ENCODE data around the gene RIPPLY1. TPM values are rescaled to one million over a fixed set of nuclear protein-coding genes. Genes with fewer than 3 reads are reported as not detected.

The RIPPLY1 gene
- polyA plus RNA-seq, 3 donors = not detected

- Histone ChIP-seq H4K20me1 (ENCODE audit: insufficient read depth, low read length) (no peaks in the 10 kb centered on the region), H3K4me3 (replicated peaks in 1 of 3; ENCODE audit: low read depth in 2 of 3, low read length in 3 of 3) (no peak overlapping the region), H3K9me3 (replicated peaks in 1 of 2; ENCODE audit: control insufficient read depth in 1 of 2, insufficient read depth in 1 of 2, low read length in 2 of 2) (no peaks in the 10 kb centered on the region), H3K4me2 (replicated peaks; ENCODE audit: extremely low read depth, low read length, poor library complexity, severe bottlenecking) (no peak overlapping the region), H3K27me3 (ENCODE audit: control insufficient read depth in 2 of 2, insufficient read depth in 2 of 2, low read length in 2 of 2) (no peaks in the 10 kb centered on the region), H3K27ac (ENCODE audit: low read depth in 1 of 2, low read length in 2 of 2) (no peak overlapping the region), H3K4me1 (ENCODE audit: control insufficient read depth in 1 of 2, insufficient read depth in 2 of 2, low read length in 2 of 2) (no peaks in the 10 kb centered on the region), H3K9ac (ENCODE audit: insufficient read depth, low read length, poor library complexity, severe bottlenecking) (no peak overlapping the region), H3K79me2 (ENCODE audit: insufficient read depth, low read length) (no peaks in the 10 kb centered on the region), H2AFZ (ENCODE audit: insufficient read depth, low read depth, low read length, poor library complexity, severe bottlenecking) (no peak overlapping the region), H3K36me3 (replicated peaks in 1 of 2; ENCODE audit: control insufficient read depth in 1 of 2, insufficient read depth in 2 of 2, low read length in 2 of 2) (no peaks in the 10 kb centered on the region)
- intact Hi-C loops (cut with micrococcal nuclease) = no loop called here
- no peak for TF ChIP-seq CTCF (IDR thresholded peaks at IDR 0.05)
- 100% methylated on average over 1 of the region's 4 CpGs for whole genome bisulfite sequencing (ENCODE audit: insufficient coverage)
- no peaks in the 10 kb centered on the region for H3K9me3 Mint-ChIP-seq
- H3K4me1 Mint-ChIP-seq = peaks cover under 1% of the 10 kb centered on the region
- peaks cover 0 to 2% (median 2%) of the 10 kb centered on the region in 3 donors for H3K27me3 Mint-ChIP-seq (ENCODE audit: low read depth in 3 of 3)
- H3K4me3 Mint-ChIP-seq = no peak overlapping the region
- no peak for DNase-seq
- H3K27ac Mint-ChIP-seq = no peak overlapping the region
- H3K36me3 Mint-ChIP-seq = no peaks in the 10 kb centered on the region
Measured at GRCh38 chrX:106928227-106928626, 25.1 kb upstream of the RIPPLY1 start.

DNA sequence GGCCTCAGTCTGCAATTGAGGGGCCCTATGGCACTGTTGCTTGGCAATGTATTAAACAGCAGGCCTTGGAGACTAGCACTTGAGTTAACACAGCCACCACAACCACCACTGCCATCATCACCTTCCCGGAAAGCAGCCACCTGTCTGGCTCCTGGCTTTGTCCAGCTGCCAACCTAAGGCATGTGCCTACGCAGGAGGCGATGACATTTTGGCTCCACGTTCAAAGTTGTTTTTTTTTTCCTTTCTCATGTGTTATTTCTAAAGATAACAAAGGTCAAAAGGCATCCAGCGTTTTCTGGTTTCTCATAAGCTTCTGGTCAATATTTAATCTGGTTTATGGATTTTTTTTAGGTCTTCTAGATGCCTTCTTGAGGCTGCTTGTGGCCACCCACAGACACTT is 24.6 kb upstream of the RIPPLY1 start:
- no peak overlapping the region for H2AFZ ChIP-seq (ENCODE audit: insufficient read depth, low read depth, low read length, poor library complexity, severe bottlenecking)
- Mint-ChIP-seq H3K27ac (no peak overlapping the region), H3K36me3 (no peaks in the 10 kb centered on the region), H3K4me1 (no peaks in the 10 kb centered on the region), H3K27me3 (ENCODE audit: low read depth in 3 of 3) (peaks cover 0 to 2% (median 0%) of the 10 kb centered on the region in 3 donors), H3K4me3 (no peak overlapping the region), H3K9me3 (no peaks in the 10 kb centered on the region)
- H3K9ac ChIP-seq (ENCODE audit: insufficient read depth, low read length, poor library complexity, severe bottlenecking) = no peak overlapping the region
- H3K27me3 ChIP-seq (ENCODE audit: control insufficient read depth in 2 of 2, insufficient read depth in 2 of 2, low read length in 2 of 2) = no peaks in the 10 kb centered on the region
- WGBS (ENCODE audit: insufficient coverage) = no CpG with 5 or more reads among the region's 5 CpGs
- H3K4me1 ChIP-seq (ENCODE audit: control insufficient read depth in 1 of 2, insufficient read depth in 2 of 2, low read length in 2 of 2) = no peaks in the 10 kb centered on the region
- no peak overlapping the region for H3K4me3 ChIP-seq (replicated peaks in 1 of 3; ENCODE audit: low read depth in 2 of 3, low read length in 3 of 3)
- no peaks in the 10 kb centered on the region for H3K79me2 ChIP-seq (ENCODE audit: insufficient read depth, low read length)
- intact Hi-C loops (cut with micrococcal nuclease) = no loop called here
- no peak overlapping the region for H3K4me2 ChIP-seq (replicated peaks; ENCODE audit: extremely low read depth, low read length, poor library complexity, severe bottlenecking)
- no peaks in the 10 kb centered on the region for H4K20me1 ChIP-seq (ENCODE audit: insufficient read depth, low read length)
- no peaks in the 10 kb centered on the region for H3K9me3 ChIP-seq (replicated peaks in 1 of 2; ENCODE audit: control insufficient read depth in 1 of 2, insufficient read depth in 1 of 2, low read length in 2 of 2)
- H3K36me3 ChIP-seq (replicated peaks in 1 of 2; ENCODE audit: control insufficient read depth in 1 of 2, insufficient read depth in 2 of 2, low read length in 2 of 2) = no peaks in the 10 kb centered on the region
- TF ChIP-seq CTCF (IDR thresholded peaks at IDR 0.05) = no peak
- DNase-seq = no peak
- H3K27ac ChIP-seq (ENCODE audit: low read depth in 1 of 2, low read length in 2 of 2) = no peak overlapping the region

Data from CD14-positive monocyte (primary cell).